HFFc6 (cell line): ENCODE results near the gene MAN2A2. TPM values are rescaled to one million over a fixed set of nuclear protein-coding genes. Genes with fewer than 3 reads are reported as not detected.

Source experiments
- DNase-seq: peaks from one replicate; pipeline ENCODE4 v3.0.0-alpha.2; 2018
- H3K27ac Mint-ChIP-seq: 2 replicates; pipeline ENCODE4 v1.8.0; 2020; ENCODE audit warnings: mild to moderate bottlenecking, mixed read lengths
- H3K27me3 Mint-ChIP-seq: 2 replicates; pipeline ENCODE4 v1.8.0; 2021; ENCODE audit warnings: mild to moderate bottlenecking, moderate library complexity, mixed read lengths; ENCODE audit not compliant: insufficient read depth
- H3K36me3 Mint-ChIP-seq: 2 replicates; pipeline ENCODE4 v1.8.0; 2021; ENCODE audit warnings: low read depth, mixed read lengths
- H3K4me1 Mint-ChIP-seq: 2 replicates; pipeline ENCODE4 v1.8.0; 2020; ENCODE audit warnings: low read depth, mixed read lengths
- H3K4me3 Mint-ChIP-seq: 2 replicates; pipeline ENCODE4 v1.8.0; 2020; ENCODE audit warnings: mild to moderate bottlenecking, moderate library complexity, mixed read lengths
- H3K9me3 Mint-ChIP-seq: 2 replicates; pipeline ENCODE4 v1.8.0; 2020; ENCODE audit warnings: mild to moderate bottlenecking, mixed read lengths
- total RNA-seq, 6 experiments: library from RNA; stranded (reverse); fragmentation: NEBNext Ultra II Directional; extraction: Animal tissue kit (Norgen Biotek cat#: 25700); gene quantifications; 2 replicates in 1 of 6; 3 replicates in 5 of 6; pipeline ENCODE4 v1.2.3, GENCODE V29; 2021
- TF ChIP-seq, protein P1 (sequence below): fragments of 200-600 bp; sonication (generic); IDR thresholded peaks from 2 replicates; pipeline ENCODE4 v1.5.0; 2021; ENCODE audit warnings: antibody characterized with exemption, mild to moderate bottlenecking

The MAN2A2 gene
- total RNA-seq, 6 experiments from 2014 or later: 15.8 to 26.9 (median 23.4) TPM

DNA sequence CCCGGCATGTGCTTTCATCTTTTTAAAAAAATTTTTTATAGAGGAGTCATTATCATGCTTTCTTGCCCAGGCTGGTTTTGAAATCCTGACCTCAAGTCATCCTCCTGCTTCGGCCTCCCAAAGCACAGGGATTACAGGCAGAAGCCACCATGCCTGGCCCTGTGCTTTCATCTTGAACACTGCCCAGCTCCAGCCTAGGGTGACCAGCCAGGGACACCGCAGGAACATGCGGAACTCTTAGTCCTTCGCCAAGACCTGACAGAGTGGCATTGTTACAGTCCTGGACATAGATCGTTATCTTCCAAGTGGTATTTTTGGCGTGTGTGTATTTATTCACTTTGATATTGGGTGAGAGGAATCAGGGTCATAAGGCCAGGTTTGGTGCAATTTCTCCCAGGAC is 42.7 kb upstream of the MAN2A2 start:
- H3K9me3 Mint-ChIP-seq: no peaks in the 10 kb centered on the region

DNA sequence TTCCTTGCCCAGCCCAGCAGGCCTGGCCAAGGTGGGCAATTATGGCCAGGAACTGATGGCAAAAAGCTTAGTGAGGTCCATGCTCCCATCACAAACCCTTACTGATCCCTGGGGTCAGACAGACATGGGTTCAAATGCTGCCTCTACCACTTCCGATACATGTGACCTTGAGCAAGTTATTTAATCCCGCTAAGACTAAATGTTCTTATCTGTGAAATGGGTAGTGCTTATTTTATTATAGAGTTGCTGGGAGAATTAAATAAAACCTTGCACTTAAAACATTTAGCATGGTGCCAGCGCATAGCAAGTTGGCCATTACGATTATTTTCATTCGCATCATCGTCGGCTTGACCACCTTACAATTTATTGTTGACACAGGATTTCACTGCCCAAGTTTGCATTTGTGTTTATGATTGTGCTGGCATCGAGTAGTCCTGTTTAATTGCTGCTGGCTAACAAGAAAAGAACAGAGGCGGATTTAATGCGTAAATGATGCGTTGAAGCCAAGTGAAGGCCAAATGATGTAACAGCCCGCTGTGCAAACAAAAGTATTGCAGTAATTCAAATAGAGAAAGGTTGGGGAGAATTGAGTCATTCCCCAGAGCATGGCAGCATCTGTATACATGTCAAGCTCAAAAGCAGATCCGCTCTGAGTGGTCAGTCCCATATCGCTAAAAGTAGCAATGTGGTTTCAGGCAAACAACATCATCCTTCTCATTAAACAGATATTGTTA is 42.0 kb upstream of the MAN2A2 start:
- Mint-ChIP-seq H3K27me3 (peaks cover 4% of the 10 kb centered on the region), H3K27ac (no peak overlapping the region), H3K36me3 (no peaks in the 10 kb centered on the region), H3K4me1 (peaks cover 23% of the 10 kb centered on the region), H3K4me3 (no peak overlapping the region), H3K9me3 (no peaks in the 10 kb centered on the region)
- TF ChIP-seq, protein P1, sequence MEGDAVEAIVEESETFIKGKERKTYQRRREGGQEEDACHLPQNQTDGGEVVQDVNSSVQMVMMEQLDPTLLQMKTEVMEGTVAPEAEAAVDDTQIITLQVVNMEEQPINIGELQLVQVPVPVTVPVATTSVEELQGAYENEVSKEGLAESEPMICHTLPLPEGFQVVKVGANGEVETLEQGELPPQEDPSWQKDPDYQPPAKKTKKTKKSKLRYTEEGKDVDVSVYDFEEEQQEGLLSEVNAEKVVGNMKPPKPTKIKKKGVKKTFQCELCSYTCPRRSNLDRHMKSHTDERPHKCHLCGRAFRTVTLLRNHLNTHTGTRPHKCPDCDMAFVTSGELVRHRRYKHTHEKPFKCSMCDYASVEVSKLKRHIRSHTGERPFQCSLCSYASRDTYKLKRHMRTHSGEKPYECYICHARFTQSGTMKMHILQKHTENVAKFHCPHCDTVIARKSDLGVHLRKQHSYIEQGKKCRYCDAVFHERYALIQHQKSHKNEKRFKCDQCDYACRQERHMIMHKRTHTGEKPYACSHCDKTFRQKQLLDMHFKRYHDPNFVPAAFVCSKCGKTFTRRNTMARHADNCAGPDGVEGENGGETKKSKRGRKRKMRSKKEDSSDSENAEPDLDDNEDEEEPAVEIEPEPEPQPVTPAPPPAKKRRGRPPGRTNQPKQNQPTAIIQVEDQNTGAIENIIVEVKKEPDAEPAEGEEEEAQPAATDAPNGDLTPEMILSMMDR: no peak
- DNase-seq: no peak

More for the DNA sequence above, 42.7 kb upstream of the MAN2A2 start:
- Mint-ChIP-seq H3K36me3 (no peaks in the 10 kb centered on the region), H3K4me3 (no peak overlapping the region), H3K27ac (no peak overlapping the region), H3K27me3 (no peaks in the 10 kb centered on the region; the same call in 1 of the 2 replicates), H3K4me1 (peaks cover 23% of the 10 kb centered on the region)
- TF ChIP-seq, protein P1: no peak
- no peak for DNase-seq

DNA sequence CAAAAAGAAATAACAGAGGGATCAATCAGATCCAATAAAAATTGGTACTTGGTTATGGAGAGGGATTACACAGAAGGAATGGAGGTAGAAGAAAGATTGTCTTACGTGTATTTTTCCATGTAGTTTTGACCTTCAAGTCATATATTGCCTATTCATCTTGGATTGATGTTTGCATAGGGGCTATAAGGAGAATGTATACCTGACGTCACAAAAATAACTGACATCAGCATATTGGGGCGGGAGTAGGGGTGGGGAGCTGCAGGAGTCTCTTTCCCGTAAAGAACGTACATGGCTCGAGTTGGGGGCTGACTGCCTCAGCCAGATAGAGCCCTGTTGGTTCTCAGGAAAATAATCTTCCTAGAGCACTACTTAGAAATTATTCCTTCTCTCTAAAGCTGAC is 40.6 kb upstream of the MAN2A2 start:
- TF ChIP-seq, protein P1: no peak
- H3K27ac Mint-ChIP-seq: no peak overlapping the region
- no peak overlapping the region for H3K4me3 Mint-ChIP-seq
- H3K4me1 Mint-ChIP-seq: peaks cover 23% of the 10 kb centered on the region
- H3K27me3 Mint-ChIP-seq: peaks cover 5% of the 10 kb centered on the region
- no peaks in the 10 kb centered on the region for H3K9me3 Mint-ChIP-seq
- DNase-seq: no peak
- no peaks in the 10 kb centered on the region for H3K36me3 Mint-ChIP-seq

DNA sequence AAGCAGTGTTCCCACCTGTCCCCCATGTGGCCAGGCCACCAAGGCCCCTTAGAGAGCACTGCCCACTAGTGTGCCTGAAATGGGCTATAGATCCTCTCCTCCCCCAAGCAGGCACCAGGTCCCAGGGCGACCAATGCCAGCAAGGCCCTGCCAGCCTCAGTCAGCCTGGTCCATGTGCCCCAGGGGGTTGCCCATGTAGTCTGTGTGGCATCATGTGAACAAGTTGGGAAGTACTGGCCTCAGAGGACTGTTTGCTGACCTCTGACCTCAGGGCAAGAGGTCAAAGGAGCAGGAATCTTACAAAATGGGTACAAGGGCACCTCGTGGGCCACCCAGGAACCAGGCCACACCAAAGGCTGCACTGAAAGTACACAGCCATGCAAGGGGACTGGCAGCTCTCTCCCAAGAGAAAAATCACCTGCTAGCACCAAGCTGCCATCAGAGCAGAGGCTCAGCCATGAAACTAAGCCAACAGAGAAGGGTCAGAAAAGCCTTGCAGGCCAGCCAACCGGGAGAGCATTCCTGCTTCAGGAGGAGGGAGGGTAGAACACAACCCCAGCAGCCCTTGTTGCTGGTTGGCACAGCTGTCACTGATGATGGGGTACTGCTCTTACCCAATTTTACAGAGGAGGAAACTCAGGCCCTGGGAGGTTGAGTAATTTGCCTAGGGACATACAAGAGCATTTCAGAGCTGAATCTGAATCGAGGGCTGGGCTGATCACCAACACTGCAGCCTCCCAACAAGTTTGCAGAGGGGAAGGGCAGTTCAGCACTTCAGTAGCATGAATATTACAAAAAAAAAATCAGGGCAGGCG is 39.9 kb upstream of the MAN2A2 start:
- TF ChIP-seq, protein P1: no peak
- peak; percentile 33 for DNase-seq

DNA sequence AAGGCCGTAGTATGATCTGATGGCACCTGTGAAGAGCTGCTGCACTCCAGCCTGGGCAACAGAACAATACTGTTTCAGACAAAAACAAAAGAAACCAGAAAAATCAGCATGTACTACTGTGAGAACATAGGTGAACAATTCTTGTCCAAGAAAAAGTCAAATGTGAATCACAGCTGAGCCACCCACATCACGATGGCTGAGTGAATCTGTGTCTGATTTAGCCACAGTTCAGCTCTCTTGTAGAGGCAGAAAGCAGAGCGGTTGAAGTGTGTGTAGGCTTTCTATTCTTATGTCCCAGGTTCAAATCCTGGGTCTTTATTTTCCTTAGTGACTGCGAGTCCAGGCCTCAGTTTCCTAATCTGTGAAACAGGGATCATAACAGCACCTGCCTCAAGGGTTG is 39.1 kb upstream of the MAN2A2 start:
- Mint-ChIP-seq H3K4me3 (no peak overlapping the region), H3K36me3 (no peaks in the 10 kb centered on the region), H3K27me3 (peaks cover 7% of the 10 kb centered on the region), H3K27ac (0 out of 2 replicates have a peak overlapping the region, but pooled peaks have one; percentile 13), H3K4me1 (peaks cover 37% of the 10 kb centered on the region), H3K9me3 (no peaks in the 10 kb centered on the region)
- TF ChIP-seq, protein P1: no peak
- DNase-seq: no peak

More for the DNA sequence above, 39.9 kb upstream of the MAN2A2 start:
- H3K4me1 Mint-ChIP-seq: peaks cover 29% of the 10 kb centered on the region
- no peaks in the 10 kb centered on the region for H3K36me3 Mint-ChIP-seq
- peaks cover 7% of the 10 kb centered on the region for H3K27me3 Mint-ChIP-seq
- H3K27ac Mint-ChIP-seq: peak overlapping the region; percentile 13; the same call in 1 of the 2 replicates
- H3K9me3 Mint-ChIP-seq: no peaks in the 10 kb centered on the region
- H3K4me3 Mint-ChIP-seq: no peak overlapping the region
